Stimulated activated CD4-positive, alpha-beta T cell treated with anti-CD3 and anti-CD28 coated beads, Interleukin-2, amount 100 ng/mL, for 4 hours (primary cell): Measurements from ENCODE around the gene COG5.
"Not testable (repeated sequence)": the region's sequence is repeated elsewhere in the genome, so short reads cannot be mapped to it uniquely, and the experiment has no call there.

Experiments
- DNase-seq: peaks from one replicate; pipeline ENCODE4 v3.0.0-alpha.2; 2020; ENCODE audit warnings: low read depth

COG5 gene

GRCh38 chr7:107155726-107156125, 408.0 kb downstream of the COG5 start:
- not testable (repeated sequence) for DNase-seq

GRCh38 chr7:107154826-107155225, 408.9 kb downstream of the COG5 start:
- no peak for DNase-seq

- no peak for DNase-seq
Measured at GRCh38 chr7:107152011-107152410, 411.7 kb downstream of the COG5 start.
